NCI-H82 treated with DMSO at 0.1 percent for 48 hours (cell line): ENCODE results near the gene MIA3.
"Not testable (repeated sequence)": the region's sequence is repeated elsewhere in the genome, so short reads cannot be mapped to it uniquely, and the experiment has no call there.

Source experiments
- DNase-seq: peaks from one replicate; lab custom pipeline; 2025; ENCODE audit not compliant: unreplicated experiment; lab: John Stamatoyannopoulos, UW

Gene MIA3

DNA sequence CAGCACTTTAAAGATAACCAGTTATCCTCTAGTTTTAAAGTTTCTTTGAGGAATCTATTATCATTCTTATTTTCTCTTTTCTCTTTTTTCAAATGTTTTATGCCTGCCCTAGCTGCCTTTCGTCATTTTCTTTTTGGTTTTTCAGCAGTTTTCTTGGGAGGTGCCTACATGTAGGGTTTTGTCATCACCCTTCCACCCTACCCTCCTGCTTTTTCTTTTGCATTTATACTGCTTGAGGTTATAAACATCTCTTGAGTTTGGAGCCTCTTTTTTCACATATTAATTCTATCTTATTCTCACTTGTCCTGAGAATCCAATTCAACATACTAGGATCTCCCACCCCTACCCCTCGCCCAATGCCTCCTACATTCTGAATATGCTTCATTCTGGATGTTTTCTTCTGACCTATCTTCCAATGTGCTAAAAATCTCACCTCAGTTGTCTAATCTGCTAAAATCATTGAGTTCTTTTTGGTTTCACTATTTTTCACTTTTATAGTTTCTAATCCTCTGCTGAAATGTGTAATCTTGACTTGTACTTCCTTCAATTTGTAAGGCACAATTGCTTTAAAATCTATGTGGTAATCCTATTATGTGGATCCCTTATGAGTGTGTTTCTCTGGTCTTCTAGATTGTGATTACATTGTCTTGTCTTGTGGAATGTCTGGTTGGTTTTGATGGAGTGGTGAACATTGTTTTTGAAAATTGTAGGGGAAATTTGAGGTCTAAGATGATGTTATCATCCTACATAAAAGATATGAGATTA lies 38.7 kb downstream of the MIA3 start:
- no peak for DNase-seq

DNA sequence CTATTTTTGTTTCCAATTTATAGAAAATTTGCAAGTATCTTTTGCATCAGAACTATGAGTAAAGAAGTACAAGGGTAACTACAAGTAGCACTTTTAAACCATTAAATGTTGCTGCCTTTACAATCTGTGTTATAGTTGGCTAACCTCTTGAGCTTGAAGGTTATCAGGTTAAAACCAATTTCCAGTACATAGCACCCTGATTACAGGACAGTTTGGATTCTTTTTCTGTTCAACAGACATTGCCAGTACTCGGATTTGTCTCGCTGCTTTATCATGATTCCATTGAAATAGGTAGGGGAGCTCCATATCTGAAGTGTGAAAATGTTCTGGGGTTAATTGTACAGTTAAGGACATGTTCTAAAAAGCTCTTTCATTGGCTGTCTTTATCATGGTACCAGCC lies 40.0 kb downstream of the MIA3 start:
- no peak for DNase-seq

DNA sequence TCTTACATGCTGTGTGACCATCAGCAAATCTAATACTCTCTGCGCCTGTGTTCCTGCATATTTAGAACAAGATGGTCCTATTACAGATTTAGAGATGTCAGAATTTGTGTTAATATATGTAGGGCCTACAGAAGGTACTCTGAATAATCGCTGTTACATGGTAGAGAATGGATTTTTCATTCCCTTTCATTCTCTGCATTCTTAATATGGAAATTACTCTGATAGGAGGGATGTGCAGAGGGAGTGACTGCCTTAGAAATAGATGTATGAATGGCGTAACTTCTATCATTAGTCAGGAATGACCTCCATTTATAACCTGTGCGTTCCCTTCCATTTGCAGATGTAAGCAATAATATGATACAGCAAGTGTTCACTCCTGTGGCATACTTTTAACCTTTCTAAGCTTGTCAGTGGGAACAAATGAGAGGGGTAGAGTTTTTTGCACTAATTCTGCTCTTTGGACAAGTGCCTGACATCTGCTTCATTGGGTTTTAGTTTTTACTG lies 45.6 kb downstream of the MIA3 start:
- no peak for DNase-seq

DNA sequence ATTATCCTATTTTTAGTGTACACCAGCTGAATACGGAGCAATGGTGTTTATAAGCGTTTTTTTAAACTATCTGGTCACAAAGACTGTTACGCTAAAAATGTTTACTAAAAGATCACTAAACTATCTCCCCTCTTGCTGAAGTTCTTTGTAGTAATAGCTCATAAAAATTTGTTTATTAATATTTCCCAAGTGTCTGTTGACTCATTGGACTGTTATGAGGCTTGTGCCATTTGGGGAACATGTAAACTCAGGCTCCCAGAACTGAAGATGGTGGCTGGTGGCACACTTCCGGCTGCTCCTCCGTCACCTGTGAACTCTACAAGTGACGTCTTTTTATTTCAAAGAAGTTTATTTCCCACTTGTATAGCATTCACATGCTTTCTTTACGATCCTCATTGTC lies 48.1 kb downstream of the MIA3 start:
- no peak for DNase-seq

DNA sequence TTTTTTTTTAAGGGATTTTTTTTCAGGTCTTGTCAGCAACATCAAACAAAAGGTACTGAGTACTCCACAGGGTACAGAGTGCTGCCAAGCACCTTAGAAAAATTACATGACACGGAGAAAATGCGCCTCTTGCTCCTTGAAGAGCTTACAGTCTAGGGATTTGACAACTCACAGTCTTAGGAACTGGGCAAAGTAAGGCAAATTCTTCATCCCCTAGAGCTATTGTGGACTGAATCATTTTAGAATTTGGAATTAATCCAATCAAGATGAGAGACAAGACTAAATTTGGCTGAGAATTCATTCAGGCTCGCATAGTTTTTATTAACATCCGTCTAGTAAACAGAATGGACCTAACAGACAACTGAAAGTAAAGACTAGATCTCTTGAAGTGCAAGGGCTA lies 50.3 kb downstream of the MIA3 start:
- not testable (repeated sequence) for DNase-seq

DNA sequence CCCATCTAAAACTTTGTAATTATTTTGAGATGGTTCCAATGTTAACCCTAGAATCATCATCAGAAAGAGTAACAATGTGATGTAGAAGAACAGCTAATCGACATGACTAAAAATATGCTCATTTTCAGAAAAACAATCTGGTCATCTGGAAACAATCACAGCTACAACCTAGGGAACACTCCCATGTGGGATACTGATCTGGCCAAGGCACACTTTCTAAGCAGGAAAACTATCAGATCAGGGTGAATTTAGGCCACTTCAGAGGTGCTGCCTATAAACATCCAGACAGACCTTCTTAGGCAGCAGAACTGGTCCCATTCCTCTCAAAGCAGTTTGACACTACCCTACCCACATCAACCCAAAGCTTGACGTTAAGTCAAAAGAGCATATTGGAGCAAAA lies 51.2 kb downstream of the MIA3 start:
- DNase-seq = not testable (repeated sequence)

DNA sequence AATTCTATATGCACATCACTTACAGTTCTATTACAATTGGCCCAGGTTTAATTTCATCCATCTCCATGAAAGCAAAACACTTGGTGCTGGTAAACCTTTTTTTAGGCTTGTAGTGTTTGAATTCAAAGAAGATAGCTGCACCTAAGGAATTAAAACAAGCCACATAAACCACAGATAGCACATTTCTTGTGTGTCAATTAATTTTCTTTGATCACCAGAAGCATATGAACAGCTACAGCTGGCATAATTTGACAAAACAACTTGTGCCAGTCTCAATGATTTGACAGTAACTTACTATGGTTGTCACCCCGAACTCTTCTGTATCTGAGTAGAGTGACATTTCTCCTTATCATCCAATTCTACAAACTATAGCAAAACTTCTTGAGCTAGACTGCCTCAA lies 52.2 kb downstream of the MIA3 start:
- DNase-seq = no peak

DNA sequence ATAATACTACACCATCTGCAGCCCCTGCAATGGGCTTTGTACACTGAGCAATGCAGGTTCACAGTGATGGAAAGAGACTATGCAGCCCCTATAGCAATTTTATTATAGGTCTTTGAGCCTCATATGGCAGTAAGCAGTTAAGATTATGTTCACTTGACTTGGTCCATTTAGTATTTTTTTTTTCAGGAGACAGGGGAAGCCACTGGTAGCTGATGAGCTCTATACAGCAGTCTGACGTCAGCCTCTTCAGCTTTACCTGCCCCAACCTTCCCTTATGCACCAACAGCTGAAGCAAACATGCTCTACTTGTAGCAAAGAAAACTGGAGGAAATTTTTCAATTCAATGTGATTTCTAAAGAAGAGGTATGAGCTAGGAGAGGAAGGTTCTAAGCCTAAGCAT lies 62.2 kb downstream of the MIA3 start:
- no peak for DNase-seq

DNA sequence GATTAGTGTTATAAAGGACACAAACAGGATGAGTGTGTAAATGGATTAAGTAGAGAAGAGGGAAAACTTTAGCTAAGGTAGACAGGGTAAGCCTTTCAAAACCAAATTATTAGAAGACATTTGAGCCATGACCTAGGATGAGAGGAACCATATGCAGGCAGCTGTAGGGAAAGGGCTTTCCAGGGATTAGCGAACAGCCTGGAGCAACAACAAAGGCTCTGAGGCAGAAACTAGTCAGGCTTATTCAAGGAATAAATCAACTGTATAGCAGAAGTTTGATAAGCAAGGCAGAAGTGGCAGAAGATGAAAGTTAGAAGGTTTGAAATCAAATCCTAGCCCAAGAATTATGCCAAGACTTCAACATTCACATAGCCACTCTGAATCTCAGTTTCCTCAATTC lies 73.1 kb downstream of the MIA3 start:
- DNase-seq = peak; percentile 94

DNA sequence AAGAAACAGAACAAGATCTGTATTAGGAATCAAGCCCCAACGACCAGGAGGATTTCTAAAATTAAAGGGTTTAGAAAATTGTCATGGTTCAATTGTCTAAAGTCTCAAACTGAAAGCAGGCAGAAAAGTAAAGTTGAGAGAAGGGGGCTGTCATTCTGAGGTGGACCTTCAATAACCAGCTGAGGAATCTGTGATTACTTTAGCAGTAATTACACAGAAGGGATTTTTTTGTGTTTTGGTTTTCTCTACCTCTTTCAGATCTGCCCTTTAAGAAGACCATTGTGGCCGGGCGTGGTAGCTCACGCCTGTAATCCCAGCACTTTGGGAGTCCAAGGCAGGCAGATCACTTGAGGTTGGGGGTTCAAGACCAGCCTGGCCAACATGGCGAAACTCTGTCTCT lies 77.0 kb downstream of the MIA3 start:
- DNase-seq = no peak

DNA sequence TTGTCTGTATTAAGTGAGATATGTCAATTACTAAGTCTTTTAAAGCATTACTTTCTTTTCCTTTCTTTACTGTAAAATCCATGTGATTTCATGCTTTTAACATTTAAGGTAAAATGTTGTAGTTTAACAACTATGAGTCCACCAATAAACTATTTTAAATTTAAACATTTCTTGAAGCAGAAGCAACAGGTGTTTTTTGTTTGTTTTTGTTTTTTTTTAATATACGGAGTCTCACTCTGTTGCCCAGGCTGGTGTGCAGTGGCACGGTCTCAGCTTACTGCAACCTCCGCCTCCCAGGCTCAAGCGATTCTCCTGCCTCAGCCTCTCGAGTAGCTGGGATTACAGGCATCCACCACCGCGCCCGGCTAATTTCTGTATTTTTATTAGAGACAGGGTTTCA lies 78.8 kb downstream of the MIA3 start:
- no peak for DNase-seq

DNA sequence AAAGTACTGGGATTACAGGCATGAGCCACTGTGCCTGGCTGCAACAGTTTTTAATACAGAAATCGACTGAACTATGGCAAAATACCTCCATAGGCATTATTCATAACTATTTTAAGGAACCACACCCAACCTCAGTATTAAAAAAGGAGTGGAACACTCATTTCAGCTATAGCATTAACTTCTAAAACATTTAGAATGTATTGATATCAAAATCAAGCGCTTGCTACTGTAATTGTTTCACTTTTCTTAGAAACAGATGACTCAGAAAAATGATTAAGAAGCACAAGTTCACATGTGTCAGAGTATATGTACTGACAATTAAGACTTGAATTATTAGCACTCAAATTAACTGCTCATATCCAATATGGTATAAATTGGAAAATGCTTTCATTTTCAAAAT lies 79.3 kb downstream of the MIA3 start:
- no peak for DNase-seq

DNA sequence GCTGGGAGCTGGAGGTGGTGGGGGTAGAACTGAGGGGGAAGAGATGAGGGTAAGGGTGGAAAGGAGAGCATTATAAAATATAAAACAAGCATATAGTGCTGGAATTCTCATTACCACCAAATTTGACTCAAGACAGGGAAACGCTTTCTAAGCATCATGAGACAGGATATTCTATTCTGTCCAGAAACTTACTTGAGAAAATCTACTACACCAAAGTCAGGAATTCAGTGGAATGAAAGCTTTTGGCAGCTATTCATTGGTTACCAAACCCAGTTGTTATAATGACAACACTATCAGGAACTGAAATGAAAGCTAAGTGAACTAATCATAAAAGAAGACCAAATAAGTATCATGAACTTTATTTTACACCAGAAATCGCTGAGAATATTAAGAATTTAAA lies 79.9 kb downstream of the MIA3 start:
- DNase-seq = no peak

DNA sequence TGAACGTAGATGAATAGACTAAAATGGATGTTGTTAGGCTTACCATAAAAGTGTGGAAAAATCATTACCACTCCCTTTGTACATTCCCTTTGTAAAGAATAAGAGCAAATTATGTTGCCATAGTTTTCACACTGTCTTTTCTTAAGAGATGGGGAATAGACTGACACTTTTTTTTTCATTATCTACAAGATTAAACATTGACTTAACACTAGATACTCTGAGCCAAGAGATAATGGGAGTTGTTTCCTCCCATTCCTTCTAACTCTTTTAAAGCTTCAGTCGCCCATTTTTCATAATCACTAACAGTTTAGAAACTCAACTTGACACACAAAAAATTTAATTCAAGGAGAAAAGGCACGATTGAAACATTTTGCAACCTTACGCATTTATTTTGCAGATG lies 84.3 kb downstream of the MIA3 start:
- no peak for DNase-seq

DNA sequence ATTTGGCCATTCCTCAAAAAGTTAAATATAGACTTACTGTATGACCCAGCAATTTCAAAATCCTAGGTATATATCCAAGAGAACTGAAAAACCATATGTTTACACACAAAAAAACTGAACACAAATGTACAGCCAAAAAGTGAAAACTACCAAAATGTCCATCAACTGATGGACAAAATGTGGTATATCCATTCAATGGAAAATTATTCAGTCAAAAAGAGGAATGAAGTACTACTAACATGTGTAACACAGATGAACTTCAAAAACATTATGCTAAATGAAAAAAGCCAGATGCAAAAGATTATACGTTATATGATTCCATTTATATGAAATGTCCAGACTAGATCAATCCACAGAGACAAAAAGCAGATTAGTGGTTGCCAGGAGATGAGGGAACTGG lies 86.4 kb downstream of the MIA3 start:
- DNase-seq = no peak

DNA sequence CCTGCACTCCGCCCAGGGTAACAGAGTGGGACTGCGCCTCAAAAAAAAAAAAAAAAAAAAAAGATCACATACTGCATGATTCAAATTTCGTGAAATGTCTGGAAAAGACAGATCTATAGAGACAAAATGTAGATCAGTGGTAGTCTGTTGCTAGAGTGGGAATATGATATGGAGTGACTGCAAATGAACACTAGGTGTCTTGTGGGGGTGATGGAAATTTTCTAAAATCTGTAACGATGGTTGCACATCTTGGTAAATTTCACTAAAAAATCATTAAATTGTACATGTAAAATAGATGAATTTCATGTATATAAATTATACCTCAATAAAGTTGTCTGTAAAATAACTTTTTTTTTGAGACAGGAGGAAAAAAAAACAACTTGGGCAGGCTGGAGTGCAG lies 88.9 kb downstream of the MIA3 start:
- DNase-seq = no peak

DNA sequence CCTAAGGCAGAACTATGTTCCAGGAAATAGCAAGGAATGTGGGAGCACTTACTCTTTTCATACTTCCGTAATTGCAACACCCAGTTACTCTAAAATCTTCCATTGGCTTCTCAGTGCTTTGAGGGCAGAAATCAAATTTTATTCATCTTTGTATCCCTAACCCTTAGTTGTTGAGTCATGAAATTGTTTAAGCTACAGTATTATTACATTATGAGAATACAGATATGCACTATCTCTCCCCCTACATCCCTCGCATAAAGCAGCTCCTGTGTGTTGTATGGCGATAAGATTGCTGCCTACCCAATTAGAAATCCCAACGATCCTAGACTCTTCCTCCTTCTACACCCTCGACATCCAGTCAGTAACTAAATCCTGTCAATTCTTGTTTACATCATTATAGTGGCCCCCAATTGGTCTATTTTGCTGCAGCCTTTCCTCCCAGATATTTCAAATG lies 91.8 kb downstream of the MIA3 start:
- DNase-seq = no peak

DNA sequence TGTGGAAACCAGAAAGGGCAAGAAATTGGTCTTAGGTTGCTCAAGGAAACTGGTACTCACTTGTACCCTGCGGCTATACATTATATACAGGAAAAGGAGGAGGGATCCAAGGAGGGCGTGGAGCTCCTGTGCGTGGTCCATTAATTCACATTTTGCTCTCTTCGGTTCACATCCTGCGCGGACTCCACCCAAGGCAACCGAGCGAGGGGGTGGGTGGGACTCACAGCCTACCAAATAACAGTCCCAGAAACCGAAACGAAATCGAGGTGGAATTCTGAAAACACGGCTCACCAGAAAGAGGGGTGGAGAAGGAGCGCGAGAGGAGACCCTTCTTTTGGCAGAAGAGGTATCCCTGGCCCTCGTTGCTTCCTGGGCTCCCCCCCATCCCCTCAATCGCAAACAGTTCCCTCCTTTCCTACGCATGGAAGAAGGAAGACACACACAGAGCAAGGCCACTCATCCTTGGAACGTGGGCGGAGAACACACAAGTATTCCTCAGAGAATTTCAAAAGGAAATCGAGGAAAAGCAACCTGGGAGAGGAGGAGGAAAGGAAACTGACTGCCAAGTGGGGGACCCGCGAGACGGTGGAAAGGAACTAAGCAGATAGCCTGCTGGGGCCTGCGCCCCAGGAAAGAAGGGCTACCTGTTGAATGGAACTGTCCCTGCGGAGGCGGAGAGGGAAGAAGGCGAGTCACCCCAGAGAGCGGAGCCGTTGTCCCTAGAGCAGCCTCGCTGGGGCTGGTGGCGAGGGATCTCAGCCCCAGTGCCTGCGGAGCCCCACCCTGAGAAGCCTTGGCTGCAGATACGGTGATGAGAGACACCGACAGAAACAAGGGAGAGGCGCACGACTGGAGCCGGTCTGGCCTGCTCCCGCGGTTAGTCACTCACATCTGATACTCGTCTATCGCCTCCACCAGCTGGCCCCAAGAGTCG lies 93.7 kb downstream of the MIA3 start:
- DNase-seq = peak; percentile 43

DNA sequence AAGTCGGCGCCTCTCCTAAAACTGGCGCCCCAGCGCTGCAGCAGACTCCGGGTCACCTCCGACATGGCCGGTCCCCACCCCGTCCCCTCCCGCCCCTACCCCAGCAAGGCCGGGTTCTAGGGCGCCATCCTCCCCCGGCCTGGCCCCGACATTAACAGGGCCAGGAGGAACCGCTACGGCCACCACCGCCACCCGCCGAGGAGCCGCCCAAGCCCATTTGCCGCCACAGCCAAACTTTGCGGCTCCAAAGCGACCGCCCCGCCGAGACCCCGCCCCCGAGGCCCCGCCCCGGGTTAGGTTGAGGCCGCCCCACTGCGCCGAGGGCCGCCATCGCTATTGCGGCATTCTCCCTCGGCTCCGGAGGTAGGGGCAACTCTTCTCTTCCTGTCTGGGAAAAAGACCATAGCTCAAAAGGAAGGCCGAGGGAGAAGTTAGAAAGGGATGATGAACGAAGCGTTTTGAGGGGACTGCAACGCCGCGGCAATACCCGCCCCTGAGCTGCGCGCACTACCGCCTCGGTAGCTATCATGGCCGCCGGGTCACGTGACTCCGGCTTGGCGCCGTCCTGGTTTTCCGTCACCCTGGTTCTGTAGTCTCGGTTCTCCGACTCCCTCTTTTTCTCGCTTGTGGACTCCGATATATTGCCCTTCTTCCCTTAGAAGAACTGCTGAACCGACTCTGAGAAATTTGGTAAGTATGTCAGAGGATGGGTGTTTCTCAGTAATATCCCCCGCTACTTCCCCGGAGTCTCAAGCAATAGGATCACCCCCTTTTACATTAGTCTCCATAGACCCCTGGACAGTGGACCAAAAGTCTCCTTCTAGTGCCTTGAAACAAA lies 94.6 kb downstream of the MIA3 start, which contains the start of the genes AIDA and BROX:
TSS of gene AIDA (minus strand) at position 239 of the 838 bp plus-strand sequence. CDS start at position 65, 174 bp downstream.
TSS of gene BROX (plus strand) at position 312 of the 838 bp plus-strand sequence. CDS start 3,136 bp downstream, outside the sequence.
- peak; percentile 77 for DNase-seq

DNA sequence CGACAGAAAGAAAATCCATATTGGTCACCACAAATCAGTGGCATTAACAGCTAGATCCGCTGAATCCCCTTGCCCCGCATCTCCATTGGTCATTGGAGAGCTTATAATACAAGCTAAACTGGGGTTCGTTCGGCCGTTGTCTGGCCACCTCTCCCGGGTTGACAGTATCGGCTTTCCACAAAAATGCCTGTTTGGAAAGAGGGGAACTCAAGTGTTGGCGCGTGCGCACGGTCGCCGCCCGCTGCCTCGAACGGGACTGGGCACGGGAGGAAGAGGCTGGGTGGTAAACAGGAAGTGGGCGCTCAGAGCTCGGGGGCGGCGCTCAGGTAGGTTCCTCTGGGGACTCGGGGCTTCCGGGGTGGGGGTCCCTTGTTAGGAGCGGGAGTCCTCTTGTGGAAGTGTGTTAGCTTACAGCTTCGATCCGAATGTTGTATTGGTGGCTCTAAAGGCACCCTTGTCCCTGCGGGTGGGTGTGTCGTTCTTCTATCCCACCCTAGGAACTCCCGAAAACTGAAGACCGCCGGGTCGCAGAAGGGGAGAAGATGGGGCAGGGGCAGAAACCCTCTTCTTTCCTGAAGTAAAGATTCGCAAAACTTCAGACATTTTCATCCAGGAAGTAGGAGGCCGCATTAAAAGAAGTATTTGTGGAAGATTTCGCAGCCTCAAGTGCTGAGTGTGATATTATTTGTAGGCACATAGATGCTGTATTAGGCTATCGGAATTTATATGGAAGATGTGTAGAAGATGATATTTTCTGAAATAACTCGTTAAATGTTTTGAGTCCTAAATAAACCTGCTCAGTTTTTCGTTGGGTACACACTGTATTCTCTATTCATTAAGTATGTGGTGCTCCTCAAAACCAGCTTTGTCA lies 95.4 kb downstream of the MIA3 start:
- DNase-seq = peak; percentile 95
